ENCODE measurements around the gene PTTG1IP. TPM values are rescaled to one million over a fixed set of nuclear protein-coding genes. Genes with fewer than 3 reads are reported as not detected.

Gene PTTG1IP
- total RNA-seq, 4 donors from 2014 or later = 83.1 to 132 (median 114) TPM

DNA sequence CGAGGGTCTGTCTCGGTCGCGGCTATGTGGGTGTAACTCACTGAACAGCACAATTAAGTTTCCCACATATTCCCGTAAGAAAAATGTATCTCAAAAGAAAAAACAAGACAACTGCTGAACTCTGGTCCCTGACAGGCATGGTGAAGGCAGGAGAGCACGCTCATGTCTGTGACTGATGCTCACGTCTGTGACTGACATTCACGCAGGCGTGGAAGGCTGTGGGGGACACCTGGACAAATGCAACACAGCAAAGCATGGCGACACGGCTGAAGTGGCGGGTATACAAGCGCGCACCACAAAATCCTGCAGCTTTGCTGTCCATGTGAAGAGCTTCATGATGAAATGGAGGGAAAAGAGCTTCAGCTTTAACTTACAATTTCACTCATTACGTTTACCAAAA is 6.0 kb downstream of the PTTG1IP start:
- intact Hi-C loops (cut with DNase I) = no loop called here

DNA sequence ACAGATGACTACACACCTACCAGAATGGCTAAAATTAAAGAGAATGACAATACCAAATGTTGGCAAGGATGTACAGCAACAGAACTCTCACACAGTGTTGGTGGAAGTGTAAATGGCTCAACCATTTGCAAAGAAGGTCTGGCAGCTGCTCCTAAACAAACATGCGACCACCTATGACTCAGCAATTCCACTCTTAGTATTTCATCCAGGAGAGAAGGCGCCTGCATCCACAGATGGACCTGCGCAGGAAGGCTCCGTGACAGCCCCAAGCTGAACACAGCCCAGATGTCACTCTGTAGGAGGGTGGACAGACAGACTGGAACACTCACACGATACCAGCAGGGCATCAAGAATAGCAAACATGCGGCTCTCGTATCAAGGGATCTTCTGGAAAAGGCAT is 6.7 kb downstream of the PTTG1IP start:
- TF ChIP-seq, protein P1, sequence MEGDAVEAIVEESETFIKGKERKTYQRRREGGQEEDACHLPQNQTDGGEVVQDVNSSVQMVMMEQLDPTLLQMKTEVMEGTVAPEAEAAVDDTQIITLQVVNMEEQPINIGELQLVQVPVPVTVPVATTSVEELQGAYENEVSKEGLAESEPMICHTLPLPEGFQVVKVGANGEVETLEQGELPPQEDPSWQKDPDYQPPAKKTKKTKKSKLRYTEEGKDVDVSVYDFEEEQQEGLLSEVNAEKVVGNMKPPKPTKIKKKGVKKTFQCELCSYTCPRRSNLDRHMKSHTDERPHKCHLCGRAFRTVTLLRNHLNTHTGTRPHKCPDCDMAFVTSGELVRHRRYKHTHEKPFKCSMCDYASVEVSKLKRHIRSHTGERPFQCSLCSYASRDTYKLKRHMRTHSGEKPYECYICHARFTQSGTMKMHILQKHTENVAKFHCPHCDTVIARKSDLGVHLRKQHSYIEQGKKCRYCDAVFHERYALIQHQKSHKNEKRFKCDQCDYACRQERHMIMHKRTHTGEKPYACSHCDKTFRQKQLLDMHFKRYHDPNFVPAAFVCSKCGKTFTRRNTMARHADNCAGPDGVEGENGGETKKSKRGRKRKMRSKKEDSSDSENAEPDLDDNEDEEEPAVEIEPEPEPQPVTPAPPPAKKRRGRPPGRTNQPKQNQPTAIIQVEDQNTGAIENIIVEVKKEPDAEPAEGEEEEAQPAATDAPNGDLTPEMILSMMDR (IDR thresholded peaks at IDR 0.05) = no peak
- TF ChIP-seq POLR2A (IDR thresholded peaks at IDR 0.05) = no peak
- H3K36me3 ChIP-seq = peaks cover 13 to 45% (median 13%) of the 10 kb centered on the region in 3 donors
- no peak overlapping the region for H3K4me3 ChIP-seq
- intact Hi-C loops (cut with DNase I) = no loop called here
- no peaks in the 10 kb centered on the region for H3K9me3 ChIP-seq
- H3K27me3 ChIP-seq = no peaks in the 10 kb centered on the region
- WGBS, 2 donors = 75 to 77% methylated on average over 6 to 7 of the region's 7 CpGs
- H3K4me1 ChIP-seq = peaks cover 17 to 70% (median 44%) of the 10 kb centered on the region in 3 donors
- DNase-seq = no peak
- no peak overlapping the region for H3K27ac ChIP-seq

More for the DNA sequence above, 6.0 kb downstream of the PTTG1IP start:
- Histone ChIP-seq H3K9me3 (no peaks in the 10 kb centered on the region), H3K4me3 (no peak overlapping the region), H3K27me3 (no peaks in the 10 kb centered on the region), H3K4me1 (peaks cover 24 to 71% (median 48%) of the 10 kb centered on the region in 3 donors), H3K27ac (no peak overlapping the region), H3K36me3 (peaks cover 13 to 38% (median 13%) of the 10 kb centered on the region in 3 donors)
- WGBS, 2 donors = 87 to 91% methylated on average over 15 of the region's 15 CpGs
- DNase-seq = no peak
- TF ChIP-seq, protein P1 (IDR thresholded peaks at IDR 0.05) = no peak
- no peak for TF ChIP-seq POLR2A (IDR thresholded peaks at IDR 0.05)

DNA sequence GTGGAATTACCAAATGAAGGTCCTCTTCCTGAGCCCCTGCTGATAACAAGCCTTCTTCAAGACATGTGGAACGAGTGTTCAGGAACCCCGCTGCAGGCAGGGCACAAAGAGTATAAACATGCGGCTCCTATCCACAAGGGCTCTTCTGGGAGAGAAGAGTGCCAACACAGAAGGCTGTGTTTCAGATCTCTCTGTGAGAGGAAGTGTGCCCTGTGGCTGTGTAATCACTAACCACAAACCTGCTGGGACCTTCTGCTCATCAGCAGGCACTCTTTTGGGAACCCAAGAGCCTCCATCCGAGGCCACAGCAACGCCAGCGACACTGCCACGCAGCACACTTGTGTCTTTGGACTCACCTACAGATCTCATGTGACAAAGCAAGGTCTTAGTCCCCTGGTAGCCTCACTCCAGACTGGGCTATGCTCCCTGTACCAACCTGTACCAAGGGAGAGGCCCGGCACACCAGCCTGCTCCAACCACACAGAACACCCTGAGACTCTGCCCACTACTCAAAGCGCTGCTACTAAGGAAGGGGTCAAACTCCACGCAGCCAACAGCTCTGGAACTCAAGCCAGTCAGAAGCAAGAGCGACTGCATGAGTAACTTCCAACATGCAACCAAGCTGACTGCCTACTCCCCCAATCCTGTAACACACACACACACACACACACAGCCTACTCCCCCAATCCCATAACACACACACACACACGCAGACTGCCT is 7.8 kb downstream of the PTTG1IP start:
- H3K27me3 ChIP-seq = no peaks in the 10 kb centered on the region
- no peak for DNase-seq
- H3K9me3 ChIP-seq = no peaks in the 10 kb centered on the region
- TF ChIP-seq, protein P1 (IDR thresholded peaks at IDR 0.05) = no peak
- TF ChIP-seq POLR2A (IDR thresholded peaks at IDR 0.05) = no peak
- 72 to 77% methylated on average over 4 to 9 of the region's 12 CpGs for WGBS, 2 donors
- intact Hi-C loops (cut with DNase I) = no loop called here
- no peak overlapping the region for H3K27ac ChIP-seq
- H3K36me3 ChIP-seq = peaks cover 13 to 55% (median 13%) of the 10 kb centered on the region in 3 donors
- H3K4me3 ChIP-seq = no peak overlapping the region
- peaks cover 7 to 60% (median 34%) of the 10 kb centered on the region in 3 donors for H3K4me1 ChIP-seq

DNA sequence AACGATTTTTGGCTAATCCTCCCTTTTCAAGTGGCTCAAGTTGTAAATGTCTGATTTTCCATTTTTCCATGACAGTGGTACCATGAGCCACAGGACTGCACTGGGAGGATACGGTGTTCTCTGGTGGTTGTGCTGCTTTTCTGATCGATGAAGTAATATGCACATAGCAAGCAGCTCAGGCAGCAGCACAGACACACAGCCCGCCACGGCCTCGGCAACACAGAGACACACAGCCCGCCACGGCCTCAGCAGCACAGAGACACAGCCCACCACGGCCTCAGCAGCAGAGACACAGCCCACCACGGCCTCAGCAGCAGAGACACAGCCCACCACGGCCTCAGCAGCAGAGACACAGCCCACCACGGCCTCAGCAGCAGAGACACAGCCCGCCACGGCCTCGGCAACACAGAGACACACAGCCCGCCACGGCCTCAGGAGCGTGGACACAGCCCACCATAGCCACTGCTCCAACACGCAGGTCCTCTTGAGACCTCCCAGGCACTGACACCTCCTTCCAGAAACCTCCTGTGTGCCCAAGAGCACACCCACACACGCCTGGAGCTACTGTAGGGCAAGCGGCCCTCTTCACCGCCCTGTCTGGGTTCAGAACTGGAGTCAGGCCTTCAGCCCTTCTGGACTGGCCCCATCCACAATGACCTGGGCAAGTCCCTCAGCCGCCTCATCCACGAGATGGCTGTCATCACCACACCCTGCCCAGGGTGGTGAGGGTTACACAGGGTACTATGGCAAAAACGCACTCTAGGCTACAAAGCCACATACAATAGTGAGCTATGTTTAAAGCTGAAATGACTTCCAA is 10.4 kb downstream of the PTTG1IP start:
- H3K4me1 ChIP-seq = peaks cover 15 to 48% (median 20%) of the 10 kb centered on the region in 3 donors
- TF ChIP-seq POLR2A (IDR thresholded peaks at IDR 0.05) = no peak
- no peak overlapping the region for H3K27ac ChIP-seq
- peaks cover 13 to 82% (median 20%) of the 10 kb centered on the region in 3 donors for H3K36me3 ChIP-seq
- no peaks in the 10 kb centered on the region for H3K27me3 ChIP-seq
- no peak for DNase-seq
- no peak overlapping the region for H3K4me3 ChIP-seq
- intact Hi-C loops (cut with DNase I) = no loop called here
- 89 to 94% methylated on average over 5 of the region's 25 CpGs for WGBS, 2 donors
- H3K9me3 ChIP-seq = no peaks in the 10 kb centered on the region

DNA sequence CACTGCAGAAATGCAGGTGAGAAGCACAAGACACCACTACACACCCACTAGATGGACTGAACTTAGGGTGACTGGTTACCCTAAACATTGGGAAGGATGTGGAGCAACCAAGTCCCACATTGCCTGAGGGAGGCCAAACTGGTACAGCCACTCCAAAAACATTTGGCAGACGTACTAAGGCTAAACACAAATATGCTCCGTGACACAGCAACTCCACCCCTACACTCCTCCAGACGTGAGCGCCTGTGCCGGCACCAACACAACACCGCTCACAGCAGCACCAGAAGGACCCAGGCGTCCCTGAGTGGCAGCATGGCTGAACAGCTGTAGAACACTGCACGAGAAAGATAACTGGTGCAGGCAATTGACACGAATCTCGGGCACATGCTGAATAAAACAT is 14.7 kb downstream of the PTTG1IP start:
- H3K4me1 ChIP-seq = peaks cover 11 to 30% (median 11%) of the 10 kb centered on the region in 3 donors
- H3K27me3 ChIP-seq = no peaks in the 10 kb centered on the region
- TF ChIP-seq, protein P1 (IDR thresholded peaks at IDR 0.05) = no peak
- TF ChIP-seq POLR2A (IDR thresholded peaks at IDR 0.05) = no peak
- peaks cover 13 to 100% (median 20%) of the 10 kb centered on the region in 3 donors for H3K36me3 ChIP-seq
- intact Hi-C loops (cut with DNase I) = no loop called here
- no peak overlapping the region for H3K4me3 ChIP-seq
- WGBS, 2 donors = 48 to 68% methylated on average over 3 to 4 of the region's 10 CpGs
- no peak for DNase-seq
- no peaks in the 10 kb centered on the region for H3K9me3 ChIP-seq
- H3K27ac ChIP-seq = peak overlapping the region in 1 of 4 donors; percentile 34
